H9 (cell line): ENCODE results near the gene MYT1. TPM values are rescaled to one million over a fixed set of nuclear protein-coding genes. Genes with fewer than 3 reads are reported as not detected.

Experiments used
- DNase-seq: peaks from one replicate; pipeline ENCODE4 v3.0.0-alpha.2; 2017
- H2AFZ ChIP-seq: one replicate; pipeline ENCODE4 v1.6.1; 2013; ENCODE audit warnings: mild to moderate bottlenecking, low read length, control low read depth, moderate library complexity
- H2AK5ac ChIP-seq: 2 replicates; pipeline ENCODE4 v1.6.1; 2013; ENCODE audit warnings: low read length, control low read depth, mixed read lengths; ENCODE audit not compliant: insufficient read length
- H2BK120ac ChIP-seq: one replicate; pipeline ENCODE4 v1.6.1; 2013; ENCODE audit warnings: low read depth, mild to moderate bottlenecking, low read length, control low read depth, inconsistent platforms; ENCODE audit not compliant: poor library complexity, severe bottlenecking
- H2BK12ac ChIP-seq: 2 replicates; pipeline ENCODE4 v1.6.1; 2013; ENCODE audit warnings: low read length, control low read depth, mixed read lengths, low read depth; ENCODE audit not compliant: insufficient read length
- H2BK15ac ChIP-seq: 2 replicates; pipeline ENCODE4 v1.6.1; 2013; ENCODE audit warnings: low read depth, low read length, control low read depth
- H2BK20ac ChIP-seq: one replicate; pipeline ENCODE4 v1.6.1; 2013; ENCODE audit warnings: low read depth, mild to moderate bottlenecking, low read length, control low read depth, inconsistent platforms; ENCODE audit not compliant: poor library complexity, severe bottlenecking
- H2BK5ac ChIP-seq: 2 replicates; pipeline ENCODE4 v1.6.1; 2013; ENCODE audit warnings: low read length, control low read depth, mixed read lengths; ENCODE audit not compliant: insufficient read length
- H3K14ac ChIP-seq: 2 replicates; pipeline ENCODE4 v1.6.1; 2013; ENCODE audit warnings: low read length, control low read depth; ENCODE audit not compliant: insufficient read depth
- H3K18ac ChIP-seq: 2 replicates; pipeline ENCODE4 v1.6.1; 2013; ENCODE audit warnings: low read depth, mild to moderate bottlenecking, mixed read lengths, low read length, control low read depth; ENCODE audit not compliant: insufficient read length
- H3K23ac ChIP-seq: 2 replicates; pipeline ENCODE4 v1.6.1; 2013; ENCODE audit warnings: low read length, control low read depth, mixed read lengths, low read depth; ENCODE audit not compliant: insufficient read length
- H3K23me2 ChIP-seq: 2 replicates; pipeline ENCODE4 v1.6.1; 2013; ENCODE audit warnings: low read depth, mild to moderate bottlenecking, mixed read lengths, low read length, control low read depth; ENCODE audit not compliant: insufficient read length, poor library complexity, severe bottlenecking
- H3K27ac ChIP-seq: 2 replicates; pipeline ENCODE4 v1.5.1; 2013; ENCODE audit warnings: low read length, control low read depth, mixed read lengths, low read depth; ENCODE audit not compliant: insufficient read length
- H3K27me3 ChIP-seq: 2 replicates; pipeline ENCODE4 v1.6.1; 2013; ENCODE audit warnings: low read length, control low read depth, inconsistent platforms; ENCODE audit not compliant: insufficient read depth
- H3K4ac ChIP-seq: 2 replicates; pipeline ENCODE4 v1.6.1; 2013; ENCODE audit warnings: low read depth, mild to moderate bottlenecking, control low read depth, inconsistent platforms, low read length, moderate library complexity
- H3K4me1 ChIP-seq: 2 replicates; pipeline ENCODE4 v1.6.1; 2013; ENCODE audit warnings: low read length, control low read depth, inconsistent platforms; ENCODE audit not compliant: insufficient read depth
- H3K4me2 ChIP-seq: 2 replicates; pipeline ENCODE4 v1.6.1; 2013; ENCODE audit warnings: low read length, control low read depth, mixed read lengths; ENCODE audit not compliant: insufficient read length, insufficient read depth
- H3K56ac ChIP-seq: 2 replicates; pipeline ENCODE4 v1.6.1; 2013; ENCODE audit warnings: low read depth, mild to moderate bottlenecking, mixed read lengths, low read length, control low read depth; ENCODE audit not compliant: insufficient read length
- H3K79me1 ChIP-seq: 2 replicates; pipeline ENCODE4 v1.6.1; 2013; ENCODE audit warnings: low read depth, mild to moderate bottlenecking, moderate library complexity, low read length, control low read depth, inconsistent platforms; ENCODE audit not compliant: insufficient read depth, poor library complexity, severe bottlenecking
- H3K79me2 ChIP-seq: 2 replicates; pipeline ENCODE4 v1.6.1; 2013; ENCODE audit warnings: low read length, control low read depth, inconsistent platforms; ENCODE audit not compliant: insufficient read depth
- H3K9ac ChIP-seq: 2 replicates; pipeline ENCODE4 v1.6.1; 2013; ENCODE audit warnings: low read length, control low read depth, mixed read lengths; ENCODE audit not compliant: insufficient read length; ENCODE audit errors: extremely low read depth
- H3K9me3 ChIP-seq: one replicate; pipeline ENCODE4 v1.6.1; 2013; ENCODE audit warnings: low read depth, low read length, inconsistent platforms; ENCODE audit not compliant: control insufficient read depth
- H3T11ph ChIP-seq: one replicate; pipeline ENCODE4 v1.6.1; 2013; ENCODE audit warnings: mild to moderate bottlenecking, low read length, control low read depth, inconsistent platforms
- H4K20me1 ChIP-seq: one replicate; pipeline ENCODE4 v1.6.1; 2013; ENCODE audit not compliant: control insufficient read depth, insufficient read length, insufficient read depth
- H4K5ac ChIP-seq: 2 replicates; pipeline ENCODE4 v1.6.1; 2013; ENCODE audit warnings: low read depth, mild to moderate bottlenecking, mixed read lengths, low read length, control low read depth; ENCODE audit not compliant: insufficient read length
- H4K8ac ChIP-seq: replicated peaks from 2 replicates; pipeline ENCODE4 v1.6.1; 2013; ENCODE audit warnings: low read length, control low read depth, mixed read lengths, low read depth; ENCODE audit not compliant: insufficient read length
- H4K91ac ChIP-seq: 2 replicates; pipeline ENCODE4 v1.6.1; 2013; ENCODE audit warnings: low read depth, mild to moderate bottlenecking, moderate library complexity, mixed read lengths, low read length, control low read depth; ENCODE audit not compliant: insufficient read length
- H3K27ac Mint-ChIP-seq, 3 experiments: 2 replicates in 2 of 3; 3 replicates in 1 of 3; pipeline ENCODE4 v1.8.0; 2020 to 2021; ENCODE audit warnings: mixed read lengths in 3 of 3, mild to moderate bottlenecking in 1 of 3, moderate library complexity in 1 of 3
- H3K27me3 Mint-ChIP-seq: 2 replicates; pipeline ENCODE4 v1.8.0; 2021; ENCODE audit warnings: low read depth, mild to moderate bottlenecking, moderate library complexity, mixed read lengths
- H3K36me3 Mint-ChIP-seq, 3 experiments: 2 replicates in 2 of 3; 3 replicates in 1 of 3; pipeline ENCODE4 v1.8.0; 2020 to 2021; ENCODE audit warnings: low read depth in 3 of 3, mixed read lengths in 3 of 3; ENCODE audit not compliant: insufficient read depth in 1 of 3
- H3K4me1 Mint-ChIP-seq, 2 experiments: 2 replicates each; pipeline ENCODE4 v1.8.0; 2020; ENCODE audit warnings: mixed read lengths in 2 of 2
- H3K4me3 Mint-ChIP-seq, 2 experiments: 2 replicates in 1 of 2; 3 replicates in 1 of 2; pipeline ENCODE4 v1.8.0; 2020 to 2021; ENCODE audit warnings: mild to moderate bottlenecking in 2 of 2, mixed read lengths in 2 of 2, moderate library complexity in 1 of 2
- H3K9me3 Mint-ChIP-seq, 2 experiments: 2 replicates in 1 of 2; 3 replicates in 1 of 2; pipeline ENCODE4 v1.8.0; 2020; ENCODE audit warnings: mild to moderate bottlenecking in 2 of 2, mixed read lengths in 2 of 2, moderate library complexity in 1 of 2
- CTCF ChIP-seq: fragments of 200-600 bp; sonication (generic); conservative IDR thresholded peaks from 3 replicates; pipeline ENCODE4 v1.8.0; 2021; ENCODE audit warnings: antibody characterized with exemption, mild to moderate bottlenecking
- WGBS: extraction: QIAGEN DNeasy Blood & Tissue Kit; methylation state at CpG from one replicate; pipeline ENCODE4 v1.1.7; 2013; ENCODE audit warnings: missing lambda C conversion rate, low lambda C conversion rate, mixed read lengths; ENCODE audit not compliant: insufficient read length; ENCODE audit errors: extremely low coverage; 5-methylcytosine and 5-hydroxymethylcytosine counted together
- total RNA-seq: library from RNA; stranded (reverse); gene quantifications from 2 replicates; pipeline ENCODE4 v1.2.1, GENCODE V29; 2021

Gene MYT1
- total RNA-seq, 1 experiment from 2014 or later: 0.79 TPM

GRCh38 chr20:64138276-64138815 lies 25.9 kb upstream of the MYT1 start:
- H4K20me1 ChIP-seq: no peaks in the 10 kb centered on the region
- H2BK12ac ChIP-seq: no peak overlapping the region
- no peak overlapping the region for H3K27ac ChIP-seq
- H3K36me3 Mint-ChIP-seq: no peaks in the 10 kb centered on the region
- no peak overlapping the region for H2BK15ac ChIP-seq
- no peak for DNase-seq
- no peak overlapping the region for H2AK5ac ChIP-seq
- no peak overlapping the region for H3K4ac ChIP-seq
- H3K23me2 ChIP-seq: no peaks in the 10 kb centered on the region
- H2AFZ ChIP-seq: no peak overlapping the region
- no CpG with 5 or more reads among the region's 18 CpGs for WGBS
- no peak overlapping the region for H3K9ac ChIP-seq
- H4K91ac ChIP-seq: no peak overlapping the region
- H3K4me1 Mint-ChIP-seq: peaks cover 14 to 35% of the 10 kb centered on the region in 2 experiments
- no peak overlapping the region for H3K14ac ChIP-seq
- no peak overlapping the region for H3K23ac ChIP-seq
- no peak overlapping the region for H2BK120ac ChIP-seq
- H2BK20ac ChIP-seq: no peak overlapping the region
- no peak overlapping the region for H4K8ac ChIP-seq
- no peak overlapping the region for H3K56ac ChIP-seq
- no peak overlapping the region for H3T11ph ChIP-seq
- peaks cover 1% of the 10 kb centered on the region for H3K27me3 Mint-ChIP-seq
- no peaks in the 10 kb centered on the region for H3K27me3 ChIP-seq
- no peak overlapping the region for H3K4me2 ChIP-seq
- H4K5ac ChIP-seq: no peak overlapping the region
- H3K79me2 ChIP-seq: no peaks in the 10 kb centered on the region
- no peaks in the 10 kb centered on the region; a peak in 1 of 5 replicates for H3K9me3 Mint-ChIP-seq
- H3K79me1 ChIP-seq: no peaks in the 10 kb centered on the region
- H3K9me3 ChIP-seq: no peaks in the 10 kb centered on the region
- H3K4me1 ChIP-seq: no peaks in the 10 kb centered on the region
- no peak overlapping the region for H3K4me3 Mint-ChIP-seq
- H3K18ac ChIP-seq: no peak overlapping the region
- no peak overlapping the region for H3K27ac Mint-ChIP-seq
- no peak overlapping the region for H2BK5ac ChIP-seq
- TF ChIP-seq CTCF: no peak
